Inferior parietal cortex (tissue), 1 donor: ENCODE data around the gene MED25.

ENCODE experiments used
- DNase-seq: peaks from one replicate; pipeline ENCODE4 v3.0.0-alpha.2; 2016; ENCODE audit errors: extremely low spot score

Gene MED25

DNA sequence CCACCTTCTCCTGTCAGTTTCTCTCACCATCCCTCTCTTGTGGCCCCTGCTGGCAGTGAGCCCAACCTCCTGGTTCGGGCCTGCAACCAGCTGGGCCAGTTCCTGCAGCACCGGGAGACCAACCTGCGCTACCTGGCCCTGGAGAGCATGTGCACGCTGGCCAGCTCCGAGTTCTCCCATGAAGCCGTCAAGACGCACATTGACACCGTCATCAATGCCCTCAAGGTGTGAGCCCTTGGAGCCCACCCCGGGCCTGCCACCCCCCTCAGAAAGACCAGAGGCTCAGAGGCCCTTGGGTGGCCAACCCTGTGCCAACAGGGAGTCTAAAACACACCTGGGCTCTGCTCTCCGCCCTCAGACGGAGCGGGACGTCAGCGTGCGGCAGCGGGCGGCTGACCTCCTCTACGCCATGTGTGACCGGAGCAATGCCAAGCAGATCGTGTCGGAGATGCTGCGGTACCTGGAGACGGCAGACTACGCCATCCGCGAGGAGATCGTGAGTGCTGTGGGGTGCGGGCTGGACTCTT lies 18.8 kb upstream of the MED25 start:
- DNase-seq: no peak

DNA sequence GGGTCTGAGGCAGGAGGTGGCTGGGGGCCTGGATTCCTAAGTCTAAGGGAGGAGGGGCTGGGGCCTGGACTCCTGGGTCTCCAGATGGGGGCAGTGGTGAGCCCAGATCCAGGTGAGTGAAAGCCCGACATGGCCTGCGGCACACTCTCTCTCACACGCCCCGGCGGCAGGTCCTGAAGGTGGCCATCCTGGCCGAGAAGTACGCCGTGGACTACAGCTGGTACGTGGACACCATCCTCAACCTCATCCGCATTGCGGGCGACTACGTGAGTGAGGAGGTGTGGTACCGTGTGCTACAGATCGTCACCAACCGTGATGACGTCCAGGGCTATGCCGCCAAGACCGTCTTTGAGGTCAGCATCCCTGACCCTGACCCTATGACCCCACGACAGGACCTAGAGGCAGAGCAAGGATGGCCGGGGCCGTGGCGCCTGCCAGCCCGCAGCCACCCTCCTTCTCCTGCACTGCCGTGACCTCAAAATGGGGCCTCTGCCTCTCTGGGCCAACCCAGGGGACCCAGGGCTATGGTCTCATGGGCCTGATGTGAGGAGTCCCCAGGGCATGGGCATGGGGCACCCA lies 18.2 kb upstream of the MED25 start:
- DNase-seq: no peak

DNA sequence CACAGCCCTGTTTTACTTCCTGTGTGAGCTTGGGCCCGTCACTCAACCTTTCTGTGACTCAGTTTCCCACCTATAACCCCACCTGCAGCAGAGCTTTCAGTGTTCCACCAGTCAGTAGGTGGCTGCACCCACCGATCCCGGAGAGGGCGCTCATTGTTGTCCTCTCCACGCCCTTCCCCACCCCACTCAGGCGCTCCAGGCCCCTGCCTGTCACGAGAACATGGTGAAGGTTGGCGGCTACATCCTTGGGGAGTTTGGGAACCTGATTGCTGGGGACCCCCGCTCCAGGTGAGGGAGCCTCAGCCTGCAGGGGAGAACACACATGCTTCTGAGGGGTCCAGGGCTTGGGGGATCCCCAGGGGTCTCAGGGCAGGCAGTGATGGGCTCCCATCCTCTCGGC lies 17.3 kb upstream of the MED25 start:
- no peak for DNase-seq

DNA sequence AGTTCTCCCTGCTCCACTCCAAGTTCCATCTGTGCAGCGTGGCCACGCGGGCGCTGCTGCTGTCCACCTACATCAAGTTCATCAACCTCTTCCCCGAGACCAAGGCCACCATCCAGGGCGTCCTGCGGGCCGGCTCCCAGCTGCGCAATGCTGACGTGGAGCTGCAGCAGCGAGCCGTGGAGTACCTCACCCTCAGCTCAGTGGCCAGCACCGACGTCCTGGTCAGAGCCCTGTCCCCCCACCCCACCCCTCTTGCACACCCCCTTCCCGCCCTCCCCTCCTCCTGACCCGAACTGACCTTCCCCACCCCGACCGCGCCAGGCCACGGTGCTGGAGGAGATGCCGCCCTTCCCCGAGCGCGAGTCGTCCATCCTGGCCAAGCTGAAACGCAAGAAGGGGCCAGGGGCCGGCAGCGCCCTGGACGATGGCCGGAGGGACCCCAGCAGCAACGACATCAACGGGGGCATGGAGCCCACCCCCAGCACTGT lies 16.6 kb upstream of the MED25 start:
- DNase-seq: no peak

GRCh38 chr19:49801966-49802661 lies 16.0 kb upstream of the MED25 start:
- peak; percentile 91 for DNase-seq

GRCh38 chr19:49802836-49803528 lies 15.1 kb upstream of the MED25 start:
- DNase-seq: no peak

DNA sequence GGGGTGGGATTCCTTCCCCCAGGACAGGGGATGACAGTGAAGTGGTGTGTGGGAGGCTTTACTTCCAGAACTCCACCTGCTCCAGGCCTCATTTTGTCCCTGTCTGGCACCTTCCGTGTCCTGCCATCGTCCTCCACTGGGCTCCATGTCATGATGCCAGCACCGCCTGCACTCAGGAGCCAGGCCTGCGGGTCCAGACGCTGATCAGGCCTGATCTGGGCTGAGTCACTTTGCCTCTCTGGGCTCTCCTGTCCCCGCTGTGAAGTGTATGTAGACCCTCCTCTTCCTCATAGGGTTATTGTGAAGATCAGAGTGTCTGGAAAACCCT lies 14.6 kb upstream of the MED25 start:
- no peak for DNase-seq

DNA sequence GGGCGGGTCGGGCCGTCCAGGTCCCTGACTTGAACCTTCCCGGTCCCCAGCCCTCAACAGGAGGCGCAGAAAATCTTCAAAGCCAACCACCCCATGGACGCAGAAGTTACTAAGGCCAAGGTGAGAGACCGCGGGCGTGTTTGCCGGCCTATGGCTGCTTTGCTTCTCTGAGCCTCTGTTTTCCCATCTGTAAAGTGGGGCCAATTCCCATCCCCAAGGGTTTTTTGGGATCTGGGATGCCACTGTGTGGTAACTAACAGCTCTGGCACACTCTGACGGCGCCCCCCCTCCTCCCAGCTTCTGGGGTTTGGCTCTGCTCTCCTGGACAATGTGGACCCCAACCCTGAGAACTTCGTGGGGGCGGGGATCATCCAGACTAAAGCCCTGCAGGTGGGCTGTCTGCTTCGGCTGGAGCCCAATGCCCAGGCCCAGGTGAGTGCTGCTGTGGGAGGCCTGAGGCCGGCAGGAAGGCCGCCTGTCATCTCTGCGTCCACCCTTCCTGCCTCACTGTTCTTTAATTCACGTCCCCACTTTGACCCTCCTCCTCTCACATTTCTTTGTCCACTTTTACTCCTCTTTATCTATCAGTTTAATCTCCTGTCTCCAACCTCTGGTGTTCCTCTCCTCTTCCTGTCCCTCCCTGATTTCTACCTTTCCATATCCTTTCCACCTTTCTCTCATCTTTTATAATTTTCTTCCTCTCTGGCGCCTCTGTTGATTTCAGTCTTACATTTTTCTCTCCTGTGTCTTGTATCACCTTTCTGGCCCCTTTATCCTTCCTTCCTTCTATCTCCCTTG lies 12.1 kb upstream of the MED25 start:
- DNase-seq: no peak

DNA sequence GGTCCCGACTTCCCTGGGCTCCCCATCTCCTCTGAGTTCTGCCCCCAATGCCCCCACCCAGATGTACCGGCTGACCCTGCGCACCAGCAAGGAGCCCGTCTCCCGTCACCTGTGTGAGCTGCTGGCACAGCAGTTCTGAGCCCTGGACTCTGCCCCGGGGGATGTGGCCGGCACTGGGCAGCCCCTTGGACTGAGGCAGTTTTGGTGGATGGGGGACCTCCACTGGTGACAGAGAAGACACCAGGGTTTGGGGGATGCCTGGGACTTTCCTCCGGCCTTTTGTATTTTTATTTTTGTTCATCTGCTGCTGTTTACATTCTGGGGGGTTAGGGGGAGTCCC lies 11.5 kb upstream of the MED25 start:
- DNase-seq: no peak

- no peak for DNase-seq
Observed at GRCh38 chr19:49807058-49807903, 10.8 kb upstream of the MED25 start.

DNA sequence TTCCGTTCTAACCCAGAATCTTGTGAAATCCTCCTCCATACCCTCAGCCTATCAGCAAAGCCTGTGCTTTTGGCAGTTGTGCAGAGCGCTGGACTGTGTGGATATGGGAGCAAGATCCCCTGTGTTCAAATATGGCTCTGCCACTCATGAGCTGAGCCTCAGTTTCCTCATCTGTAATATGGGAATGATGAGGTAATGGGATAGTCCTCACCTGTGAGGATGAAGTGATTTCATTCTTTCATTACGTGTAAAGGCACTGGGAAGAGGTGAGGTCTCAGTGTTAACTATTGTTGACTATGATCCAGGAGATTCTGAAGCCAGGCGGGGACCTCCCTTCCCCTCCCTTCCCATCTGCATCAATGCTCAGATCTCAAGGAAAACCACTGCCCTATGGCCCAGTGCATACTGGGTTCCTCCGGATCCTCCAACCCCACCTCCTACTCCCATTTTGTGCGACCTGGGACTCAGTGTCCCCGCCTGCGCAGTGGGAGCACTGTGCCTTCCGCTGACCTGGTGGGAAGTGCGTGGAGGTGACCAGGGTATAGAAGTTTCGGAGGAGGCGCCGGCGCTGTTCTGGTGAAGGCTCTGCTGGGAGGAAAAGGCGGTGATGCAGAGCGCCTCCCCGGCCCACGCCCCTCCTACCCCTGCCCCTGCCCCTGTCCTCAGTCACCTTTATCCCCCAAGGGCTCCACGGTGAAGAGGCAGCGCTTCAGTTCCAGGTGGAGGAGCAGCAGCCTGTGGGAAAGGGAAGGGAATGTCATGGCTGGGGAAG lies 10.0 kb upstream of the MED25 start:
- no peak for DNase-seq

DNA sequence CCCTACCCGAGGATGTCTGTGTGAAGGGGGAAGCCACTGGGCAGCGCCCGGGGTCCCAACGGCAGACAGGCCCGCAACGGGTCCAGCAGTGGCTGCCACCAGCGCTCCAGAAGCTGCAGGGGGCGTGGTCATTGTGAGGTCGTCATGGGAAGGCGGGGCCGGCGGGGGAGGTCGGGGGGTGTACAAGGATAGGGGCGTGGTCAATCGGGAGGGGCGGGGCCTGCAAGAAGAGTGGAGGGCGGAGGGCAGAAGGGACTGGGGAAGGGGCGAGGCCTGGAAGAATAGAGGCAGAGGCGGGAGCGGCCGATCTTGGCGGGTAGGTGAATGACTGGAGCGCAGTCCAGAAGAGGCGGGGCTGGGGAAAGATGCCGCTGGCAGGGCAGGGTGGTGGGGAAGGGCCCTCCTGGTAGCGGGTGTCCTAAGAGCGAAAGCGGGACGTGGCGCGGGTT lies 9.4 kb upstream of the MED25 start:
- DNase-seq: peak; percentile 47

DNA sequence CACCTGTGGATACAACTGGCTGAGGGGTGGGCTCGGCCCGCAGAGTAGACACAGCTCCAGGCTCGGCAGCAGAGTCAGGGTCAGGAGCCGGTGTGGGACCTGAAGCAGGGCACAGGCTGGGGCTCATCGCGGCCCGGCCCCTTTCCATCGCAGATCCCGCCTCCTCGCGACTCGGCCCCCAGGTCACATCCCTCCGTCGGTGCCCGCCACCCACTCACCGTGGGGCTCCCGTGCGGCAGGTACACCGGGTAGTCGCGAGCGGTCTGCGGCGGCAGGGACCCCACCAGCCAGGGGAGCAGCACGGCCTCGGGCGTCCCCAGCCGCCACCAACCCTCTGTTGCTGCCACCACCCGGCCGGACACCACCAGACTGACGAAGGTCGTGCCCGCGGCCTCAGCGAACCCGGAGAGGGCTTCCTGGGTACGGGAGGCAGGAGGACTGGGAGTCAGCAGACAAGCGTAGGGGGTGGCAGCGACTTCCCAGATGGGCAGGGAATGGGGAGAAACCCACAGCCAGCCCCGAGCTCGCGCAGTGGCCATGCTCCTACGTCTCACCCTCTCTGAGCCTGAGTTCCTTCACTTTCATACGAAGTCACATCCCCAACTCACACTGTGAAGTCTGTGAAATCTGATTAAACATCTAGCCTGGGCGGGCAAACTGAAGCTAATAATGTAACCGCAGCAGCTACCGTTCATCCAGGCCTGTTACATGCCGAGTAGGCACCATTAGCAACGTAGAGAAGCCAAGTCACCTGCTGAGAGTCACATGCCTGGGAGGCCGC lies 8.7 kb upstream of the MED25 start:
- DNase-seq: no peak

DNA sequence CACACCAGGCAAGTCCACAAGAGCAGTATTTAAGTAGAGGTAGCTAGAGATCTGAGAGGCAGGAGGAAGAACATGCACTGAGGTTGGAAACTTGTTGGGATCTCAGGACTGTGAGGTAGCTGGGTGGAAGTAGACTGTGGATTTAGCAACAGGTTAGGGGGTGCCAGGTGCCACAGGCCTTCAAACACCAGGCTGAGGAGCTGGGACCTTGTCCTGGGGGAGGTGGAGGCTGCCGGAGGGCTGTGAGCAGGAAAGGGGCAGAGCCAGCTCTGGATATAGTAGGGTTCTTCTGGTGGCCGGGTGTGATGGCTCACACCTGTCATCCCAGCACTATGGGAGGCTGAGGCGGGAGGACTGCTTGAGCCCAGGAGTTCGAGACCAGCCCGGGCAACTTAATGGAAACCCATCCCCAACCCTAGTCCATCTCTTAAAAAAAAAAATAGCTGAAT lies 8.1 kb upstream of the MED25 start:
- DNase-seq: no peak

GRCh38 chr19:49811328-49811727 lies 6.8 kb upstream of the MED25 start:
- DNase-seq: no peak

GRCh38 chr19:49812452-49812996 lies 5.6 kb upstream of the MED25 start:
- no peak for DNase-seq

GRCh38 chr19:49812997-49813861 lies 4.9 kb upstream of the MED25 start, which contains the start of gene FUZ:
Gene FUZ, minus strand, starts transcription at chr19:49813292. Its CDS starts 186 bp downstream, at chr19:49813106.
- peak; percentile 99 for DNase-seq

GRCh38 chr19:49814010-49814409 lies 4.1 kb upstream of the MED25 start:
- DNase-seq: no peak
